ENCODE measurements around the gene DNAH11.
"Not testable (repeated sequence)": the region's sequence is repeated elsewhere in the genome, so short reads cannot be mapped to it uniquely, and the experiment has no call there.

Gene DNAH11

GRCh38 chr7:21777921-21778320 lies 235.1 kb downstream of the DNAH11 start:
- DNase-seq (ENCODE audit: low read depth in 2 of 2), result no peak

DNA sequence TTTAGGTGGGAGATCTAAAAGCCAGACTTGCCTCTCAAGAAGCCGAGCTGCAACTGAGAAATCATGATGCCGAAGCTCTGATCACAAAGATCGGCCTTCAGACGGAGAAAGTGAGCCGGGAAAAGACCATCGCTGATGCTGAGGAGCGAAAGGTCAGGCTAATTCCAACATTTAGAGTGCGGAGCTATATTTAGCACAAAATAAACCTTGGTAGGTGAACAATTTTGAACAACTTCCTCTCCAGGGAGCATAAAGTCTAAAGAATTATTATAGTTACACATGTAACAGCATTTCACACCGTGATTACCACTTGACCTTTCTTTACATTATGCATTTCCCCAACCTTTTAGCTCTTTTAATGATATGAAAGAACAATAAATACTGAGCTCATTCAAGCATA lies 236.1 kb downstream of the DNAH11 start:
- no peak for DNase-seq (ENCODE audit: low read depth in 2 of 2)

GRCh38 chr7:21782996-21783395 lies 240.2 kb downstream of the DNAH11 start:
- no peak for DNase-seq (ENCODE audit: low read depth in 2 of 2)

GRCh38 chr7:21784989-21785388 lies 242.2 kb downstream of the DNAH11 start:
- DNase-seq (ENCODE audit: low read depth in 2 of 2), result no peak

GRCh38 chr7:21805791-21806190 lies 263.0 kb downstream of the DNAH11 start:
- no peak for DNase-seq (ENCODE audit: low read depth in 2 of 2)

GRCh38 chr7:21806388-21806787 lies 263.5 kb downstream of the DNAH11 start:
- DNase-seq (ENCODE audit: low read depth in 2 of 2), result no peak

GRCh38 chr7:21819048-21819447 lies 276.2 kb downstream of the DNAH11 start:
- DNase-seq (ENCODE audit: low read depth in 2 of 2), result no peak

GRCh38 chr7:21828841-21829240 lies 286.0 kb downstream of the DNAH11 start:
- no peak for DNase-seq (ENCODE audit: low read depth in 2 of 2)

- DNase-seq (ENCODE audit: low read depth in 2 of 2), result no peak
Observed at GRCh38 chr7:21829731-21830130, 286.9 kb downstream of the DNAH11 start.

DNA sequence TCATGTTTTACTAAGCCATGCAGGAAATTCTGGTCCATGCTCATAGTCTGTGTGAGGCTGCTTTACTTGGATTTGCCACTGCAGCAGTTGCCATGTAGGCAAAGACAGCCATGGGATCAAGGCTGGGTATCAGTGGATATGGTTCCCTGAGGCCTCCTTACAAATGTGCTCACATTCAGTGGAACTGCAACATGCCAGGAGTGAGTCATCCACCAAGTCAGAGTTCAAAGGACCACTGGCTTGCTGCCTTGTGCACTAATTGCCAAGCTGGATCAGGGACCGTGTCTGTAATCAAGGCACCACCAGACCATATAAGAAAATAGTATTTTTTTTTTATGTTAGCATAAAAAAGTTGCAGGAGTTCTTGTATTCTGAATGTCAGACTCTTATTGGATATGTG lies 301.9 kb downstream of the DNAH11 start:
- DNase-seq (ENCODE audit: low read depth in 2 of 2), result no peak

DNA sequence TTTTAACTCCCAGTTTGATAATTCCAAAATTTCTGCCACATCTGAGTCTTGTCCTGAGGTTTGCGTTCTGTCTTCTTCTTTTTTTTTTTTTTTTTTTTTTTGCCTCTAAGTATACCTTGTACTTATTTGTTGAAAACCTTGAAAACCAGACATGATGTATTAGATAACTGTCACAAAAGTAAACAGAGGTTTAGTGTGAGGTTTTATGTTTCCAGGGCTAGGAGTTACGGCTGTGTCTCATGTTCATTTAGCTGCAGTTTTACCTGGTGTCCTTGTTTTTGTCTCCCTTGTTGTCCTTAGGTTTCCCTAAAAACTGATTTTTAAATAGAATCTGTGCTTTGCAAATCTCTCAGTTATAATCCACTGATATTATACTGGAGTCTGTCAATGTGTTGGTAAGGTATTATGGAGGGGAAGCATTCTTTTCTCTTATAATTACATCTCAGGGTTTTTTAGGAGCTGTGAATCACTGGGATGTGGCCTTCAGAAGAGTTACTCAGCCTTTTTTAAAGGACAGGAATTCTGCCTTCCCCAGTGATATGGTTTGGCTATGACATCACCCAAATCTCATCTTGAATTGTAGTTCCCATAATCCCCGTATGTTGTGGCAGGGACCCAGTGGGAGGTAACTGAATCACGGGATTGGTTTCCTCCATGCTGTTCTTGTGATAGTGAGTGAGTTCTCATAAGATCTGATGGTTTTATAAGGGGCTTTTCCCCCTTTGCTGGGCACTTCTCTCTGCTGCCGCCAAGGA lies 307.9 kb downstream of the DNAH11 start:
- DNase-seq (ENCODE audit: low read depth in 2 of 2), result no peak

DNA sequence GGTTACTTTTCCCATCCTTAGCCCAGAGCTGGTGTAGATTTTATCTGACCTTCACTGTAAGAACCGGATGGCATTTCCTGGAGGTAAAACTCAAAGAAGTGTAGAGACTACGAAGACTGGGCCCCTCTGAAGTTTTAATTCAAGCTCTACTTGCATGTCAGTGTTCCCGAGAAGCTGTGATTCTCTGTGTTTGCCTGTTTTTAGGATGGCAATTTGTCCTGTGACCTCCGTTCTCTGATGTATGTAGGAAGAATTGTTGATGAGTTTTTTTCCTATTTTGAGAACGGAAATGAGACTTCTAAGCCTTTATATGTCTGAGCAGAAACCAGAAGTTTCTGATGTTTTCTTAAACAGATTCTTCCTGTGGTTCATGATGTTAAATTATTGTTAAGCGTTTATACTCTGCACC lies 308.7 kb downstream of the DNAH11 start:
- no peak for DNase-seq (ENCODE audit: low read depth in 2 of 2)

GRCh38 chr7:21865631-21866204 lies 322.9 kb downstream of the DNAH11 start:
- DNase-seq (ENCODE audit: low read depth in 2 of 2), result not testable (repeated sequence)

DNA sequence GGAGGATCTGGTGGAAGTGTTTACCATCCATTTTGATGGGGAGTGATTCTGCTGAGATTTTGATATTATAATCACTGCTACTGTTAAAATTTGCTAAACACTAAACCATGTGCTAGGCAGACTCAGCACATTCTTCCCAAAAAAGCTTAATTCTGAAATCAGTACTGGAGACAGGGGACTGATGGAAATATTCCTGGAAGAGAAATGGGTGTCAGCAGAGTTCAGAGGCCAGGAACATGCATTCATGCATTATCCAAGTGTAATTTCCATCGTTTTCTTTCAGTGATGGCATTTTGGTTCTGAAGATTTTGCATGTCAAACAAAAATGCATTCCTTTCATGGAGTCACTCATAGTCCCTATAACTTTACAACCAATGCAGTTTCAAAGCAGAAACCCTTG lies 323.9 kb downstream of the DNAH11 start:
- no peak for DNase-seq (ENCODE audit: low read depth in 2 of 2)

DNA sequence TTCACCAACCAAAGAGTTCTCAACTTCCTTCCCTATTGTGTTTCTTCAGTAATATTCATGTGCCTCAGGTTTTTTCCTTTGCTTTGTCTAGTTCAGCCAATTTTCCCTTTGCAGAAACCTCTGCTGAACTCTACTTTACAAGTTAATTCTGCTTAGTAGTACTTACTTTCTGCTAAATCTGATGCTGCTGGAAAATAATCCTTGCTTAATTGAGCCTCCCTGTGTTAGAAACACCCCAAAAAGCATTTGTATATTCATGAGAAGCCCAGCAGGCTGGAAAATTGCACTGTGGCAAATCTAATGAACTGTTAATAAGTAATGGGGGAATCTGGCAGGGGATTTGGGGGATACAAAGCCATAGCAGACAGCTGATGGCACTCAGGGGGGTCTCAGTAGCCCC lies 324.4 kb downstream of the DNAH11 start:
- DNase-seq (ENCODE audit: low read depth in 2 of 2), result no peak

GRCh38 chr7:21867816-21868575 lies 325.2 kb downstream of the DNAH11 start:
- no peak for DNase-seq (ENCODE audit: low read depth in 2 of 2)

- DNase-seq (ENCODE audit: low read depth in 2 of 2), result no peak
Observed at GRCh38 chr7:21868576-21868850, 325.7 kb downstream of the DNAH11 start.

DNA sequence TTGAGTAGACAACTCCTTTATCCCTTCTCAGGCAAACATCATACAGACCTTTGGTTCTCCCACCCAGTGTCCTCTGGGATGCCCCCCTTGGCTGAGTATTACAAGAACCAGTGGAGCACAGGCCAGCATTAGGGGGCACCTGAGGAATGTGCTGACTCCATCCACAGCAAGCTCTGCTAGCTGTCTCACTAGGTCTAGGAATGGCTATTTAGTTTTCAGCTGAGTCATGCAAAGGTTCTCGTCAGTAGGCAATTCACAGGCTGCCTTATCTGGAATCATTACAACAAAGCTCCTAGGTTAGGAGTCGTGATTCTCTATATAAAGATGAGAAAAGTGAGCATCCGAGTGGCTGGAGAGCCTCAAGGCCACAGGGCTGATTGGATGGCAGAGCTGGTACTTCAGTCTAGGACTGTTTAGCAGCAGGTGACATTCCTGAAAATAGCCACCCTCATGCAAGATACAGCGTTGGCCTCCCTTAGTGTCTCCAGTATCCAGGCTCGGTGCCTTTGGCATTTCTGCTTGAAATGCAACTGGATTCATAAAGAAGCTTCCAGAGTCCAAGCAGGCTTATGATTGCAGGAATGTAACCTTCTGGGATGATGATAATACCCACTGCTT lies 327.1 kb downstream of the DNAH11 start:
- DNase-seq (ENCODE audit: low read depth in 2 of 2), result no peak

- DNase-seq (ENCODE audit: low read depth in 2 of 2), result no peak
Observed at GRCh38 chr7:21883069-21883468, 340.2 kb downstream of the DNAH11 start.

DNA sequence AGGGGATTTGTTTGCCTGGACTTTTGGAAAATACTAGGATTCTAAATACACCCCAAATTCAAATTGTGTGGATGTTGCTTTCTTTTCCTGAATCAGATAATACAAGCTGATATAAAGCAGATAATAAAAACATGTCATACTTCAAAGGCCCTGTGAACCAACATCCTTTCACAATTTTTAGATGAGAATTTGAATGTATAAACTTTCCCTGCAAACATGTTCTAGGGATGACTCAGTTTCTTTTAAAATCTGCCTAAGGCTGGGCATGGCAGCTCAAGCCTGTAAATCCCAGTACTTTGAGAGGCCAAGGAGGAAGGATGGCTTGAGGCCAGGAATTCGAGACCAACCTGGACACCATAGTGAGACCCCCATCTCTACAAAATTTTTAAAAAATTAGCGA lies 340.7 kb downstream of the DNAH11 start:
- not testable (repeated sequence) for DNase-seq (ENCODE audit: low read depth in 2 of 2)

DNA sequence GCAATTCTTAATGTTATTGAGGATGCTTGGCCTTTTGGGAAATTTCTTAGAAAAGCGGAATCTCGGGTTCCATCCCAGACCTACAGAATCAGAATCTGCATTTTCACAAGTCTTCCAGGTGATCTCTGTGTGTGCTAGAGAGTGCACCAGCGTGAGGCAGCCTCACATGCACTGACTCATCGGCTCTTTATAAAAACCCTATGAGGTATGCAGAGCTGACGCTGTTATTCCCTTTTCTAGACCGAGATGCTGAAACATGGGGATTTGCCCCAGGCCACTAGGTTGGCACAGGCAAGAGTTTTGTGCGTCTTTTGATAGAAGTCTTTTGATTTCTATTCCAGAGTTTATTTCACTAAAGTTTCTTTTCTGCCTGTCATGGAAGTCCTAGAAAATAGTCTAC lies 341.7 kb downstream of the DNAH11 start:
- no peak for DNase-seq (ENCODE audit: low read depth in 2 of 2)

- DNase-seq (ENCODE audit: low read depth in 2 of 2), result no peak
Observed at GRCh38 chr7:21886396-21886795, 343.6 kb downstream of the DNAH11 start.

GRCh38 chr7:21887353-21887752 lies 344.5 kb downstream of the DNAH11 start:
- DNase-seq (ENCODE audit: low read depth in 2 of 2), result no peak

Measured in stimulated activated CD8-positive, alpha-beta memory T cell treated with anti-CD3 and anti-CD28 coated beads, Interleukin-2, amount 100 ng/mL, for 48 hours (primary cell).